ENCODE measurements around the gene BRD8. TPM values are rescaled to one million over a fixed set of nuclear protein-coding genes. Genes with fewer than 3 reads are reported as not detected.
"Not testable (repeated sequence)": the region's sequence is repeated elsewhere in the genome, so short reads cannot be mapped to it uniquely, and the experiment has no call there.

BRD8 gene
- polyA plus RNA-seq, 4 donors = 86.8 to 217 (median 147) TPM

DNA sequence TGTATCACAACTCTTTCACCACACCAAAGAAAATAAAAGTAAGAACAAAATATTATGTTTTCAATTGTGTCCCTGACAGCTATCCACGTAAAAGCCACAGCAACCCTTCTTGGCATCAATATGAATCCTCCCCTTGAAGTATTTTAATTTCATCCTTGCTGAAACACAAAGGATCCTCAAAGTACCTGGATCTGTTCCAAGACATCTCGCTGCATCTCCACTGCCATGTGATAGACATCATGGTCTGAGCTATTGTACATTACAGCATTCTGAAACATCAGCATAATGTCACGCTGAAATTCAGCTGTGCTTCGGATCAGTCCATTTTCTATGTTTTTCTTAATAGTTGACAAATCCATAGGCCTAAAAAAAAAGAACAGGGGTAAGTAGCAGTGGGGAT, 17.7 kb downstream of the BRD8 start:
- DNase-seq (ENCODE audit: low read depth in 4 of 4, low spot score in 2 of 4) = no peak

- no peak for DNase-seq (ENCODE audit: low read depth in 4 of 4, low spot score in 2 of 4)
These were observed 18.8 kb downstream of the BRD8 start for GRCh38 chr5:138159666-138160065.

DNA sequence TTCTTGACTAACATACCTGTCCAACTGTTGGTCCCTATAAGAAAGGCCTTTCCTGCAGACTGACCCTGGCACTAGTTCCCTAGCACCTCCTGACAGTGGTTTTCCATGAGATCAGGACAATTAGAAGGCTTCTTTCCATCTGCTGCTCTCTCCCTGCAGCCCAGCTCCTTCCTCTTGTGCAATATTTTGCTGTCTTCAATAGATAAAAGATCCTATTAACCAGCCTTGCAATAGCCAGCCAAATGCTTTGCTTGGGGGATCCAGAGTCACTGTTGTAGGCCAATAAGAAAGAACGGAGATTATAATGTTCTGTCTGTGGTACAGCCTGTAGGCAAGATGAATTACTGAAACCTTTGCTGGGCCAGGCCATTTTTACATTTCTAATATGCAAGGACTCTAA, 20.8 kb downstream of the BRD8 start:
- no peak for DNase-seq (ENCODE audit: low read depth in 4 of 4, low spot score in 2 of 4)

DNA sequence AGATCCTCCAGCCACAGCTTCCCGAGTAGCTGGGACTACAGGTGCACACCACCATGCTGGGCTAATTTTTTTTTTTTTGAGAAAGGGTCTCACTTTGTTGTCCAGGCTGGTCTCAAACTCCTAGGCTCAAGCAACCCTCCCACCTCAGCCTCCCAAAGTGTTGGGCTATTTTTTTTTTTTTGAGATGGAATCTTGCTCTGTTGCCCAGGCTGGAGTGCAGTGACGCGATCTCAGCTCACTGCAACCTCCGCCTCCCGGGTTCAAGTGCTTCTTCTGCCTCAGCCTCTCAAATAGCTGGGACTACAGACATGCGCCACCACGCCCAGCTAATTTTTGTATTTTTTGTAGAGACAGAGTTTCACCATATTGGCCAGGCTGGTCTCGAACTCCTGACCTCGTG, 22.5 kb downstream of the BRD8 start:
- not testable (repeated sequence) for DNase-seq (ENCODE audit: low read depth in 4 of 4, low spot score in 2 of 4)

GRCh38 chr5:138149530-138149929, 28.9 kb downstream of the BRD8 start:
- DNase-seq (ENCODE audit: low read depth in 4 of 4, low spot score in 2 of 4) = no peak

DNA sequence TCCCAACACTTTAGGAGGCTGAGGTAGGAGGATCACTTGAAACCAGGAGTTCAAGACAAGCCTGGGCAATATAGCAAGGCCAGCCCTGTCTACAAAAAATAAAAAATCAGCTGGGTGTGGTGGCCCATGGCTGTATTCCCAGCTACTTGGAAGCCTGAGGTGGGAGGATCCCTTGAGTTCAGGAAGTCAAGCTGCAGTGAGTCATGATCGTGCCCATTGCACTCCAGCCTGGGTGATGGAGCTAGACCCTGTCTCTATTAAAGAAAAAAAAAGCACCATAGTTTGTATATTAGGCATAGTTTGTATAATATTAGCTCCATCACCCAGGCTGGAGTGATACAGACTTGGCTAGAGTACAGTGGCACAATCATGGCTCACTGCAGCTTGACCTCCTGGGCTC, 29.6 kb downstream of the BRD8 start:
- no peak for DNase-seq (ENCODE audit: low read depth in 4 of 4, low spot score in 2 of 4)

DNA sequence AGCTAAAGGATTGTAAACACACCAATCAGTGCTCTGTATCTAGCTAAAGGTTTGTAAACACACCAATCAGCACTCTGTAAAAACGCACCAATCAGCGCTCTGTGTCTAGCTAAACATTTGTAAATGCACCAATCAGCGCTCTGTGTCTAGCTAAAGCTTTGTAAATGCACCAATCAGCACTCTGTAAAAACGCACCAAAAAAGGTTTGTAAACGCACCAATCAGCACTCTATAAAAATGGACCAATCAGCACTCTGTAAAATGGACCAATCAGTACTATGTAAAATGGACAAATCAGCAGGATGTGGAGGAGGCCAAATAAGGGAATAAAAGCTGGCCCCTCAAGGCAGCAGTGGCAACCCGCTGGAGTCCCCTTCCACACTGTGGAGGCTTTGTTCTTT, 34.9 kb downstream of the BRD8 start:
- DNase-seq (ENCODE audit: low read depth in 4 of 4, low spot score in 2 of 4) = not testable (repeated sequence)

GRCh38 chr5:138141734-138142133, 36.7 kb downstream of the BRD8 start:
- DNase-seq (ENCODE audit: low read depth in 4 of 4, low spot score in 2 of 4) = no peak

DNA sequence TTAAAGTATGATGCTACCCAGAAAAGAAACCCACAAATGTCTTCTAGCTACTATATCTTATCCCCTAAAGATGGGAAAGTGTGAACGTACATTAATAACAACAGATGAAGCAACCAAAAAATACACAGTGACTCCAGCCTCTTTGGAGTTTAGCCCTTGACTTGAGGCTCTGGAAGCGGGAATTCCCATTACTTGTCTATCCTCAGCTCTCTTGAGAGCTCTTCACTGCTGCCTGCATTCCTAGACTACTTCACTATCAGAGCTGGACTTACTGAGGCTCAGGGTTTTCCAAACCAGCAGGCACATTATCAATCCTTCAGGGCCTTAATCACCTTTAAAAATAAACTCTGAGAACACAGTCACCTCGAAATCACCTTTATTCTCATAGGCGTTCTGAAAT, 38.2 kb downstream of the BRD8 start:
- DNase-seq (ENCODE audit: low read depth in 4 of 4, low spot score in 2 of 4) = no peak

DNA sequence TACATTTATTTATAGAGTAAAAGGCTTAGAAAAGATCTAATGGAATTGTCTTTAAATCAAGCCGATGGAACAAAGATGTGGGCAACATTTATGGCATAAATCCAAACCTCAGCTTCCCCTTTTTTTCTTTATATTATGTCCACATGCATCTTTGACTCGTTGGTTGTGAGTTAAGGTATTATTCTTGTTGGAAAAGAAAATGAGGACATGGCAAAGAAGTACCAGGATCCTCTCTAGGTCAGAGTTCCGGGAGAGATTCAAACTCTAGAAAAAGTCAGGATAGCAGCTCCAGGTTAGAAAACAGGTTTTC, 38.7 kb downstream of the BRD8 start:
- no peak for DNase-seq (ENCODE audit: low read depth in 4 of 4, low spot score in 2 of 4)

GRCh38 chr5:138138949-138139780, 39.3 kb downstream of the BRD8 start, which contains the start of gene NME5:
TSS of gene NME5 (minus strand) at chr5:138139428. CDS start at chr5:138138780, 648 bp downstream.
- peak; percentile 36 to 72 (median 54) for DNase-seq (ENCODE audit: low read depth in 4 of 4, low spot score in 2 of 4)

- no peak for DNase-seq (ENCODE audit: low read depth in 4 of 4, low spot score in 2 of 4)
These were observed 45.9 kb downstream of the BRD8 start for GRCh38 chr5:138132543-138132942.

GRCh38 chr5:138129347-138129746, 49.1 kb downstream of the BRD8 start:
- DNase-seq (ENCODE audit: low read depth in 4 of 4, low spot score in 2 of 4) = no peak

DNA sequence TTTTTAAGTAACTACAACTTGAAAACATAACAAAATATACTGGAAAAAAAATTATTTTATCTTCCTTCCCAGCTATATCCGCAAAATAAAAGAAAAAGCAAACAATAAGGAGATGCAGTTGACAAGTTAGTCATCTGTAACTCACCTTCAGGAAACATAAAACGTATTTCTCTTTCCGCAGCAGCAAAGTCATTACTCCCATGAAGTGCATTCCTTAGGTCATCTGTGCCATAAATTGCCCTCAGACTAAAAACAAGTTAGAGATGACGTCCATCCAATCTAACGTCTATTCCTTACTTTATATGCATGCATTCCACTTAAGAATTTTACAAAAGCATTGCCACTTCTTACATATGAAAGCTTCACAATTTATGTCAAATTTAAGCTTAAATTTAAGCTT, 50.1 kb downstream of the BRD8 start:
- no peak for DNase-seq (ENCODE audit: low read depth in 4 of 4, low spot score in 2 of 4)

DNA sequence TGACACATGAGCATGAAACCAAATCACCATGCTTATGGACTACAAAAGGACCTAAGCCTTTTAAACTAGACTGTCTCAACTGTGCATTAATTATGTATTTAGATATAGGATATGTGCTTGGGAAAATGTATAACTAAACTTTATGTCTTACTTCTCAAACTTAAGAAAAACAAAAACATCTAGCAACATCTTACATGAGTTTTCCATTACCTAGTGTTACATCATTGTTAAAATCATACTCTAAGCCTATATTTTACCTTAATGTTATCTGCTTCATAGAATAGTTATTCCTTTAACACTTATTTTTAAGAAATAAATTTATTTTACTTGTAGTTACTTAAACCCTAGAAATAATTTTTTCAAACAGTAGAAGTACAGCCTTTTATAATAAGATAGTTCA, 63.2 kb downstream of the BRD8 start:
- DNase-seq (ENCODE audit: low read depth in 4 of 4, low spot score in 2 of 4) = no peak

- DNase-seq (ENCODE audit: low read depth in 4 of 4, low spot score in 2 of 4) = no peak
These were observed 66.5 kb downstream of the BRD8 start for GRCh38 chr5:138111937-138112336.

- DNase-seq (ENCODE audit: low read depth in 4 of 4, low spot score in 2 of 4) = no peak
These were observed 67.2 kb downstream of the BRD8 start for GRCh38 chr5:138111181-138111580.

- DNase-seq (ENCODE audit: low read depth in 4 of 4, low spot score in 2 of 4) = no peak
These were observed 68.0 kb downstream of the BRD8 start for GRCh38 chr5:138110266-138110963.

GRCh38 chr5:138109463-138110265, 68.8 kb downstream of the BRD8 start:
- no peak for DNase-seq (ENCODE audit: low read depth in 4 of 4, low spot score in 2 of 4)

- no peak for DNase-seq (ENCODE audit: low read depth in 4 of 4, low spot score in 2 of 4)
These were observed 71.2 kb downstream of the BRD8 start for GRCh38 chr5:138107213-138107612.

GRCh38 chr5:138105709-138106108, 72.7 kb downstream of the BRD8 start:
- no peak for DNase-seq (ENCODE audit: low read depth in 4 of 4, low spot score in 2 of 4)

DNA sequence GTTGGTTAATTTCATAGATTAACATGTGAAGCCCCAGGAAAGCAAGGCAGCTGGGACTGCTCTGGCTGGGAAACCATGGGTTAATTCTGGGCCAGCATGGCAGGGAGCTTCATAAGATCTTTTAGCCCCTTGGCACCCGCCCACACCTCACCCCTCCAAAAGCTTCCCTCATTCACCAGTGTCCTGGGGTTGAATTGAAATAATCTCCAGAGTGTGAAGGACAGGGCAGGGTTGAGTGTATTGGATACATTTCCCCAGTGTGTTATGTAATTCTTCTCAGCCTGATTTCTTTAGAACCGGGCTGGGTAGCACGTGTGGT, 75.2 kb downstream of the BRD8 start:
- DNase-seq (ENCODE audit: low read depth in 4 of 4, low spot score in 2 of 4) = no peak

Data from left renal cortex interstitium (tissue), 4 donors.